Peyer's patch (tissue), 4 donors: ENCODE data around the gene MYH10.

Source experiments
- CTCF ChIP-seq, 6 experiments: fragments of 450-650 bp in 4 of 6; fragments of 200-600 bp in 2 of 6; sonication (generic) in 1 of 6; IDR thresholded peaks; one replicate each; pipeline ENCODE4 v1.5.1; 2017 to 2019; ENCODE audit warnings: antibody characterized with exemption in 6 of 6, mild to moderate bottlenecking in 3 of 6, moderate library complexity in 1 of 6
- POLR2A ChIP-seq, 2 donors: fragments of 450-650 bp; IDR thresholded peaks; one replicate each; pipeline ENCODE4 v1.5.1; 2017; ENCODE audit warnings: antibody characterized with exemption in 2 of 2, mild to moderate bottlenecking in 2 of 2, moderate library complexity in 2 of 2

DNA sequence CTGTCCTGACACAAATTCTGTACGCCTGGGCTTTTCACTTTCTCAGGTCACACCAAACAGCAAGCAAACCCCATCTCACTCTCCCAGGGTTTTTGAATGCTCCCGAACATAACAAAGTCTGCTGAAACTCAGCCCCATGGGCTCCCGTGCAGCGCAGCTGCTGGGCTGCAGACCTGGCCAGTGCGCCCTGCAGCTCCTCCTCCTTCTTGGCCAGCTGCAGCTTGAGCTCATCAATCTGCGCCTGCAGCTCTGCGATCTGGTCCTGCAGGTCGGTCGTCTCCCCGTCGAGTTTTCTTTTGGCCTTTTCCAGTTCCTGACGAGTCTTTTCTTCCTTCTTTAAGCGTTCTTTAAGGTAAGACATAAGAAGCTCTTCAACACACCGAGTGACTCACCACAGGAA, 124.4 kb downstream of the MYH10 start:
- TF ChIP-seq CTCF (IDR thresholded peaks at IDR 0.05): no peak
- TF ChIP-seq POLR2A (IDR thresholded peaks at IDR 0.05): no peak
